ENCODE measurements around the gene B3GNT2. TPM values are rescaled to one million over a fixed set of nuclear protein-coding genes. Genes with fewer than 3 reads are reported as not detected.

The B3GNT2 gene
- total RNA-seq, 2 experiments from 2014 or later = 32.5 to 43.1 TPM

- no peak for DNase-seq
- no peaks in the 10 kb centered on the region for H3K27me3 Mint-ChIP-seq
- no peak for ATAC-seq
- CTCF ChIA-PET = no interaction called here
- H3K9me3 Mint-ChIP-seq (ENCODE audit: low read depth) = no peaks in the 10 kb centered on the region
- no peak overlapping the region for H3K4me3 Mint-ChIP-seq
- H3K36me3 Mint-ChIP-seq = peaks cover 31% of the 10 kb centered on the region
- no peak overlapping the region for H3K27ac Mint-ChIP-seq
- H3K4me1 Mint-ChIP-seq = peaks cover 88% of the 10 kb centered on the region
These were observed 7.5 kb downstream of the B3GNT2 start for GRCh38 chr2:62203459-62203858.

GRCh38 chr2:62204998-62205496, 9.1 kb downstream of the B3GNT2 start:
- DNase-seq (no peak), ATAC-seq (no peak)
- Mint-ChIP-seq H3K36me3 (peaks cover 42% of the 10 kb centered on the region), H3K9me3 (ENCODE audit: low read depth) (peaks cover under 1% of the 10 kb centered on the region), H3K4me1 (peaks cover 91% of the 10 kb centered on the region), H3K4me3 (no peak overlapping the region), H3K27me3 (no peaks in the 10 kb centered on the region), H3K27ac (no peak overlapping the region)
- CTCF ChIA-PET = no interaction called here

- no peaks in the 10 kb centered on the region for H3K27me3 Mint-ChIP-seq
- peaks cover 3% of the 10 kb centered on the region for H3K9me3 Mint-ChIP-seq (ENCODE audit: low read depth)
- no peak overlapping the region for H3K4me3 Mint-ChIP-seq
- ATAC-seq = no peak
- peaks cover 45% of the 10 kb centered on the region for H3K36me3 Mint-ChIP-seq
- peaks cover 88% of the 10 kb centered on the region for H3K4me1 Mint-ChIP-seq
- DNase-seq = no peak
- H3K27ac Mint-ChIP-seq = peak overlapping the region; percentile 45
- CTCF ChIA-PET = no interaction called here
These were observed 9.6 kb downstream of the B3GNT2 start for GRCh38 chr2:62205554-62205953.

- CTCF ChIA-PET = no interaction called here
- H3K36me3 Mint-ChIP-seq = peaks cover 48% of the 10 kb centered on the region
- H3K27ac Mint-ChIP-seq = peak overlapping the region; percentile 45
- DNase-seq (no peak), ATAC-seq (no peak)
- H3K4me1 Mint-ChIP-seq = peaks cover 88% of the 10 kb centered on the region
- H3K9me3 Mint-ChIP-seq (ENCODE audit: low read depth) = peaks cover 3% of the 10 kb centered on the region
- no peaks in the 10 kb centered on the region for H3K27me3 Mint-ChIP-seq
- no peak overlapping the region for H3K4me3 Mint-ChIP-seq
These were observed 10.1 kb downstream of the B3GNT2 start for GRCh38 chr2:62206024-62206423.

GRCh38 chr2:62207491-62207890, 11.6 kb downstream of the B3GNT2 start:
- ATAC-seq (no peak), DNase-seq (no peak)
- H3K36me3 Mint-ChIP-seq = peaks cover 55% of the 10 kb centered on the region
- H3K27ac Mint-ChIP-seq = peak overlapping the region; percentile 63
- H3K4me3 Mint-ChIP-seq = no peak overlapping the region
- CTCF ChIA-PET = no interaction called here
- peaks cover 86% of the 10 kb centered on the region for H3K4me1 Mint-ChIP-seq
- peaks cover 3% of the 10 kb centered on the region for H3K9me3 Mint-ChIP-seq (ENCODE audit: low read depth)
- H3K27me3 Mint-ChIP-seq = no peaks in the 10 kb centered on the region

GRCh38 chr2:62208074-62208757, 12.3 kb downstream of the B3GNT2 start:
- Mint-ChIP-seq H3K4me3 (no peak overlapping the region), H3K27ac (peak overlapping the region; percentile 45), H3K27me3 (no peaks in the 10 kb centered on the region), H3K36me3 (peaks cover 57% of the 10 kb centered on the region), H3K4me1 (peaks cover 81% of the 10 kb centered on the region), H3K9me3 (ENCODE audit: low read depth) (peaks cover 3% of the 10 kb centered on the region)
- DNase-seq (no peak), ATAC-seq (no peak)
- CTCF ChIA-PET = interaction anchor here (3.0 kb wide), 1 partner anchor 8 kb away, joined by 13 read pairs; no protein-coding TSS in a partner anchor

GRCh38 chr2:62208758-62209114, 12.8 kb downstream of the B3GNT2 start:
- Mint-ChIP-seq H3K27me3 (no peaks in the 10 kb centered on the region), H3K27ac (peak overlapping the region; percentile 55), H3K9me3 (ENCODE audit: low read depth) (peaks cover 3% of the 10 kb centered on the region), H3K4me1 (peaks cover 79% of the 10 kb centered on the region), H3K4me3 (no peak overlapping the region), H3K36me3 (peaks cover 57% of the 10 kb centered on the region)
- ATAC-seq (peak; percentile 64), DNase-seq (peak; percentile 64)
- CTCF ChIA-PET = interaction anchor here (1.0 to 3.0 kb wide), 2 partner anchors 9 to 10 kb away, joined by 3 to 13 read pairs; no protein-coding TSS in a partner anchor

GRCh38 chr2:62209427-62209991, 13.6 kb downstream of the B3GNT2 start:
- no peak for ATAC-seq
- Mint-ChIP-seq H3K9me3 (ENCODE audit: low read depth) (peaks cover 3% of the 10 kb centered on the region), H3K4me1 (peaks cover 85% of the 10 kb centered on the region), H3K4me3 (no peak overlapping the region), H3K36me3 (peaks cover 65% of the 10 kb centered on the region), H3K27me3 (no peaks in the 10 kb centered on the region), H3K27ac (peak overlapping the region; percentile 55)
- DNase-seq = no peak
- CTCF ChIA-PET = interaction anchor here (1.0 to 3.0 kb wide), 3 partner anchors 10 to 104 kb away, joined by 3 to 13 read pairs (median 3); no protein-coding TSS in a partner anchor

- no peak for ATAC-seq
- CTCF ChIA-PET = interaction anchor here (1.4 kb wide), 1 partner anchor 84 kb away, joined by 3 read pairs; no protein-coding TSS in a partner anchor
- H3K4me3 Mint-ChIP-seq = no peak overlapping the region
These were observed 19.6 kb downstream of the B3GNT2 start for GRCh38 chr2:62215306-62216064.

GRCh38 chr2:62216113-62216512, 20.2 kb downstream of the B3GNT2 start:
- DNase-seq (no peak), ATAC-seq (no peak)
- H3K27ac Mint-ChIP-seq = no peak overlapping the region
- H3K4me1 Mint-ChIP-seq = peaks cover 86% of the 10 kb centered on the region
- CTCF ChIA-PET = no interaction called here
- peaks cover 64% of the 10 kb centered on the region for H3K36me3 Mint-ChIP-seq
- H3K27me3 Mint-ChIP-seq = no peaks in the 10 kb centered on the region
- H3K9me3 Mint-ChIP-seq (ENCODE audit: low read depth) = no peaks in the 10 kb centered on the region
- H3K4me3 Mint-ChIP-seq = no peak overlapping the region

More at GRCh38 chr2:62215306-62216064, 19.6 kb downstream of the B3GNT2 start:
- Mint-ChIP-seq H3K36me3 (peaks cover 64% of the 10 kb centered on the region), H3K9me3 (ENCODE audit: low read depth) (no peaks in the 10 kb centered on the region), H3K4me1 (peaks cover 85% of the 10 kb centered on the region), H3K27me3 (no peaks in the 10 kb centered on the region), H3K27ac (no peak overlapping the region)
- DNase-seq = no peak

GRCh38 chr2:62216616-62217015, 20.7 kb downstream of the B3GNT2 start:
- Mint-ChIP-seq H3K9me3 (ENCODE audit: low read depth) (no peaks in the 10 kb centered on the region), H3K4me3 (no peak overlapping the region), H3K4me1 (peaks cover 83% of the 10 kb centered on the region), H3K27ac (no peak overlapping the region), H3K27me3 (no peaks in the 10 kb centered on the region), H3K36me3 (peaks cover 61% of the 10 kb centered on the region)
- CTCF ChIA-PET = no interaction called here
- ATAC-seq (no peak), DNase-seq (no peak)

- CTCF ChIA-PET = no interaction called here
- Mint-ChIP-seq H3K9me3 (ENCODE audit: low read depth) (no peaks in the 10 kb centered on the region), H3K27ac (no peak overlapping the region), H3K36me3 (peaks cover 61% of the 10 kb centered on the region), H3K4me1 (peaks cover 85% of the 10 kb centered on the region), H3K4me3 (no peak overlapping the region), H3K27me3 (no peaks in the 10 kb centered on the region)
- DNase-seq = no peak
- ATAC-seq = peak; percentile 16
These were observed 21.5 kb downstream of the B3GNT2 start for GRCh38 chr2:62217421-62217820.

GRCh38 chr2:62217970-62218369, 22.1 kb downstream of the B3GNT2 start:
- CTCF ChIA-PET = no interaction called here
- Mint-ChIP-seq H3K27me3 (no peaks in the 10 kb centered on the region), H3K27ac (no peak overlapping the region), H3K9me3 (ENCODE audit: low read depth) (no peaks in the 10 kb centered on the region), H3K36me3 (peaks cover 63% of the 10 kb centered on the region), H3K4me3 (no peak overlapping the region), H3K4me1 (peaks cover 89% of the 10 kb centered on the region)
- ATAC-seq (no peak), DNase-seq (no peak)
